HepG2 (cell line): Measurements from ENCODE around the gene RERE. TPM values are rescaled to one million over a fixed set of nuclear protein-coding genes. Genes with fewer than 3 reads are reported as not detected.

Source experiments
- ATAC-seq: fragments of 200-7000 bp; cut with Tn5 transposase; 3 replicates; pipeline ENCODE4 v1.9.1; 2020; ENCODE audit warnings: mild to moderate bottlenecking, moderate library complexity
- BruUV-seq: library from RNA; stranded (reverse); fragments of 400-500 nt; replicated peaks from 2 replicates; lab custom pipeline; 2021; lab: Mats Ljungman, UMichigan
- CTCF ChIA-PET: fragments of 300-600 bp; formaldehyde crosslinking; extraction: SDS; loops from one replicate; lab custom pipeline; 2021; ENCODE audit warnings: low total read pairs, inconsistent platforms, low intra/inter-chr PET ratio; lab: Yijun Ruan, JAX
- POLR2A ChIA-PET: fragments of 350-600 bp; sonication (Branson Sonifier 250); formaldehyde crosslinking; loops from one replicate; lab custom pipeline; 2020; ENCODE audit warnings: antibody characterized with exemption, inconsistent platforms; lab: Yijun Ruan, JAX
- DNase-seq: peaks from one replicate; pipeline ENCODE4 v3.0.0-alpha.2; 2015; ENCODE audit warnings: low spot score
- FAIRE-seq: peaks from 3 replicates; lab custom pipeline; 2011; peaks lifted over from hg19 to GRCh38; lab: Jason Lieb, UNC
- H2AFZ ChIP-seq: one replicate; pipeline ENCODE4 v1.6.1; 2011; ENCODE audit warnings: low read length, inconsistent platforms
- H3K27ac ChIP-seq: fragments of 300-600 bp; 3 replicates; pipeline ENCODE4 v1.8.0; 2011; ENCODE audit warnings: mixed run types, mild to moderate bottlenecking, mixed read lengths, low read length, inconsistent platforms; ENCODE audit not compliant: insufficient read depth; ENCODE audit errors: extremely low read length
- H3K27me3 ChIP-seq, 2 experiments: fragments of 200-600 bp in 1 of 2; 2 replicates in 1 of 2; 3 replicates in 1 of 2; pipeline versions ENCODE4 v1.6.0 to v1.8.0; 2011; ENCODE audit warnings: low read length in 2 of 2, mild to moderate bottlenecking in 2 of 2, moderate library complexity in 2 of 2, inconsistent platforms in 1 of 2; ENCODE audit not compliant: insufficient read depth in 2 of 2, control insufficient read depth in 1 of 2
- H3K36me3 ChIP-seq, 2 experiments: fragments of 200-600 bp in 1 of 2; replicated peaks in 1 of 2; 2 replicates in 1 of 2; 3 replicates in 1 of 2; pipeline versions ENCODE4 v1.5.1 to v1.8.0; 2011; ENCODE audit warnings: low read length in 2 of 2, inconsistent platforms in 1 of 2; ENCODE audit not compliant: insufficient read depth in 2 of 2, control insufficient read depth in 1 of 2
- H3K4me1 ChIP-seq: 2 replicates; pipeline ENCODE4 v1.5.1; 2012; ENCODE audit warnings: low read length, inconsistent platforms; ENCODE audit not compliant: insufficient read depth
- H3K4me2 ChIP-seq: 2 replicates; pipeline ENCODE4 v1.6.0; 2011; ENCODE audit warnings: low read depth, low read length, inconsistent platforms
- H3K4me3 ChIP-seq, 3 experiments: fragments of 200-600 bp in 1 of 3; sonication (generic), shearing (Covaris generic) in 1 of 3; replicated peaks in 1 of 3; 2 replicates each; pipeline ENCODE4 v1.5.1; 2011 to 2016; ENCODE audit warnings: low read length in 3 of 3, inconsistent platforms in 2 of 3, low read depth in 2 of 3, mild to moderate bottlenecking in 2 of 3, control low read depth in 1 of 3, mixed read lengths in 1 of 3; ENCODE audit not compliant: insufficient read depth in 1 of 3
- H3K79me2 ChIP-seq: one replicate; pipeline ENCODE4 v1.6.1; 2011; ENCODE audit warnings: low read length, inconsistent platforms; ENCODE audit not compliant: insufficient read depth
- H3K9ac ChIP-seq: 2 replicates; pipeline ENCODE4 v1.6.0; 2011; ENCODE audit warnings: mild to moderate bottlenecking, low read depth, low read length, inconsistent platforms; ENCODE audit not compliant: insufficient read depth
- H3K9me3 ChIP-seq: 2 replicates; pipeline ENCODE4 v1.5.1; 2012; ENCODE audit warnings: mild to moderate bottlenecking, low read length
- H4K20me1 ChIP-seq: 2 replicates; pipeline ENCODE4 v1.6.0; 2011; ENCODE audit warnings: inconsistent platforms, mild to moderate bottlenecking, low read length, moderate library complexity; ENCODE audit not compliant: insufficient read depth
- ATF7-NPFF ChIP-seq: sonication (generic); formaldehyde crosslinking; IDR thresholded peaks from 2 replicates; pipeline ENCODE4 v1.8.1; 2023; ENCODE audit warnings: mild to moderate bottlenecking, low read depth, missing genetic modification reagents, moderate library complexity
- GATAD1 ChIP-seq: IDR thresholded peaks from 2 replicates; pipeline ENCODE4 v1.6.1; 2016; ENCODE audit warnings: missing genetic modification reagents, missing compliant biosample characterization
- GATAD2A ChIP-seq: IDR thresholded peaks from 2 replicates; pipeline ENCODE4 v1.6.1; 2016
- HNRNPL ChIP-seq: fragments of 200-400 bp; formaldehyde crosslinking; IDR thresholded peaks from 2 replicates; pipeline ENCODE4 v1.6.1; 2017; ENCODE audit warnings: mild to moderate bottlenecking, low read depth, low read length
- IRF2 ChIP-seq: IDR thresholded peaks from 2 replicates; pipeline ENCODE4 v1.6.1; 2018; ENCODE audit warnings: missing genetic modification reagents, missing compliant biosample characterization
- KDM5B ChIP-seq: sonication (generic); formaldehyde crosslinking; IDR thresholded peaks from 2 replicates; pipeline ENCODE4 v1.4.0; 2020; ENCODE audit warnings: missing genetic modification reagents, mild to moderate bottlenecking, borderline replicate concordance
- SP4 ChIP-seq: sonication (generic); formaldehyde crosslinking; IDR thresholded peaks from 2 replicates; pipeline ENCODE4 v1.8.1; 2023; ENCODE audit warnings: mild to moderate bottlenecking, missing genetic modification reagents
- ZFP36 ChIP-seq: fragments of 150-350 bp; IDR thresholded peaks from 2 replicates; pipeline ENCODE4 v1.6.1; 2018; ENCODE audit warnings: borderline replicate concordance, low read length, low read depth; ENCODE audit not compliant: partially characterized antibody
- ZNF776 ChIP-seq: sonication (generic); formaldehyde crosslinking; IDR thresholded peaks from 2 replicates; pipeline ENCODE4 v1.4.0; 2020; ENCODE audit warnings: mild to moderate bottlenecking, missing genetic modification reagents
- ZNF792 ChIP-seq: IDR thresholded peaks from 2 replicates; pipeline ENCODE4 v1.6.1; 2016
- WGBS: methylation state at CpG from one replicate; pipeline ENCODE4 v1.1.6; 2017; ENCODE audit warnings: low lambda C conversion rate; 5-methylcytosine and 5-hydroxymethylcytosine counted together
- in situ Hi-C: cut with HindIII; loops from 2 replicates; pipeline ENCODE4 v1.10.0; 2017; ENCODE audit warnings: low pct_unique_long_range_greater_than_20kb; ENCODE audit not compliant: extremely low pct_ligation_motif_present
- intact Hi-C: fragments of 100-400 bp; cut with micrococcal nuclease; formaldehyde crosslinking; loops from one replicate; pipeline ENCODE4 v1.10.0; 2022; ENCODE audit not compliant: unreplicated experiment
- polyA plus RNA-seq, 8 experiments: library from polyadenylated mRNA; depleted of rRNA in 3 of 8; stranded (reverse) in 7 of 8; unstranded in 1 of 8; fragments of >200 nt; fragmentation: Illumina TruSeq in 4 of 8; extraction: Trizol in 4 of 8; gene quantifications; 2 replicates each; pipeline versions ENCODE4 v1.2.1 to v1.2.3, GENCODE V29; 2011 to 2016; ENCODE audit warnings: low read depth in 4 of 8, missing spikeins in 1 of 8, mixed read lengths in 1 of 8; ENCODE audit not compliant: insufficient read depth in 1 of 8
- total RNA-seq, 5 experiments: library from RNA; depleted of rRNA; stranded (reverse); fragments of >200 nt; fragmentation: Illumina TruSeq; extraction: Trizol; gene quantifications; 2 replicates each; pipeline ENCODE4 v1.2.3, GENCODE V29; 2016; ENCODE audit warnings: low read depth in 1 of 5
- TF ChIP-seq, protein P1 (sequence below), 2 experiments: fragments of 450-650 bp in 1 of 2; sonication (generic) in 1 of 2; formaldehyde crosslinking; IDR thresholded peaks; 2 replicates each; pipeline versions ENCODE4 v1.5.0 to v1.8.0; 2020 to 2022; ENCODE audit warnings: mild to moderate bottlenecking in 1 of 2, missing genetic modification reagents in 1 of 2
- TF ChIP-seq, protein P2 (sequence below): IDR thresholded peaks from 2 replicates; pipeline ENCODE4 v1.6.1; 2016
- TF ChIP-seq, protein P3 (sequence below): sonication (generic); formaldehyde crosslinking; IDR thresholded peaks from 2 replicates; pipeline ENCODE4 v1.9.0; 2022; ENCODE audit warnings: low read depth, missing genetic modification reagents
- TF ChIP-seq, protein P4 (sequence below): sonication (generic); formaldehyde crosslinking; IDR thresholded peaks from 2 replicates; pipeline ENCODE4 v1.5.1; 2020; ENCODE audit warnings: mild to moderate bottlenecking, missing genetic modification reagents, borderline replicate concordance

RERE gene
- total and polyA plus RNA-seq, 2 of the 13 experiments (the other 11 are each of a cell fraction or from before 2014, with no cell fraction given), result 18.3 to 21.9 TPM

DNA sequence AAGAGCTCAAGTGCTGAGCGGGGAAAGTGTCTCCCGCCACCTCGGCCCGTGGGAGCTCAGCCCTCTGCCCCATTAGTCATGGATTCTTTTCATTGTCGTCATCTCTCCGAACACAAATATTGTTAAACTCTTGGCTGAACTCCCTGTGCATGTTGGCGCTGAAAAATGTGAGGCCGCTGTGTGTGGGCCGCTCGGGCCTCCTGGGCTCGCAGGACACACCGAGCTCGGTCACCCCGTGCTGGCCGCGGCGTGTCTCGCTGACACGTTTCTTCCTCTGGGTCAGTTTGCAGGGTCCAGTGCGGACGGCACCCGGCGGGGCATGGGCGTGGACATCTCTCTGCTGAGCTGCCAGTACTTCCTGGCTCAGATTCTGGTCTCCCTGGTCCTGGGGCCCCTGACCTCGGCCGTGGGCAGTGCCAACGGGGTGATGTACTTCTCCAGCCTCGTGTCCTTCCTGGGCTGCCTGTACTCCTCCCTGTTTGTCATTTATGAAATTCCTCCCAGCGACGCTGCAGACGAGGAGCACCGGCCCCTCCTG lies 473.9 kb downstream of the RERE start:
- intact Hi-C loops, result no loop called here
- peak overlapping the region; percentile 85 for H3K4me2 ChIP-seq
- POLR2A ChIA-PET, result interaction anchor here (0.8 to 1.2 kb wide), 4 partner anchors 15 to 369 kb away, joined by 3 to 4 read pairs (median 3); no protein-coding TSS in a partner anchor
- TF ChIP-seq GATAD2A (peak; percentile 41; the same call in 1 of the 2 replicates), ZNF792 (CRISPR knock-in tag) (0 out of 2 replicates have a peak, but pooled peaks have one; percentile 38), ATF7-NPFF (CRISPR knock-in tag) (peak; percentile 42; the same call in 1 of the 2 replicates), IRF2 (CRISPR knock-in tag) (no peak), HNRNPL (peak; percentile 87), KDM5B (CRISPR knock-in tag) (peak; percentile 71; the same call in 1 of the 2 replicates), ZNF776 (CRISPR knock-in tag) (no peak), SP4 (CRISPR knock-in tag) (0 out of 2 replicates have a peak, but pooled peaks have one; percentile 26), ZFP36 (no peak), GATAD1 (peak; percentile 26; the same call in 1 of the 2 replicates)
- TF ChIP-seq, protein P1, sequence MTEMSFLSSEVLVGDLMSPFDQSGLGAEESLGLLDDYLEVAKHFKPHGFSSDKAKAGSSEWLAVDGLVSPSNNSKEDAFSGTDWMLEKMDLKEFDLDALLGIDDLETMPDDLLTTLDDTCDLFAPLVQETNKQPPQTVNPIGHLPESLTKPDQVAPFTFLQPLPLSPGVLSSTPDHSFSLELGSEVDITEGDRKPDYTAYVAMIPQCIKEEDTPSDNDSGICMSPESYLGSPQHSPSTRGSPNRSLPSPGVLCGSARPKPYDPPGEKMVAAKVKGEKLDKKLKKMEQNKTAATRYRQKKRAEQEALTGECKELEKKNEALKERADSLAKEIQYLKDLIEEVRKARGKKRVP (CRISPR knock-in tag; IDR thresholded peaks at IDR 0.05), result 0 out of 4 replicates have a peak, but pooled peaks of 1 of the 2 experiments have one; percentile 43
- TF ChIP-seq, protein P2, sequence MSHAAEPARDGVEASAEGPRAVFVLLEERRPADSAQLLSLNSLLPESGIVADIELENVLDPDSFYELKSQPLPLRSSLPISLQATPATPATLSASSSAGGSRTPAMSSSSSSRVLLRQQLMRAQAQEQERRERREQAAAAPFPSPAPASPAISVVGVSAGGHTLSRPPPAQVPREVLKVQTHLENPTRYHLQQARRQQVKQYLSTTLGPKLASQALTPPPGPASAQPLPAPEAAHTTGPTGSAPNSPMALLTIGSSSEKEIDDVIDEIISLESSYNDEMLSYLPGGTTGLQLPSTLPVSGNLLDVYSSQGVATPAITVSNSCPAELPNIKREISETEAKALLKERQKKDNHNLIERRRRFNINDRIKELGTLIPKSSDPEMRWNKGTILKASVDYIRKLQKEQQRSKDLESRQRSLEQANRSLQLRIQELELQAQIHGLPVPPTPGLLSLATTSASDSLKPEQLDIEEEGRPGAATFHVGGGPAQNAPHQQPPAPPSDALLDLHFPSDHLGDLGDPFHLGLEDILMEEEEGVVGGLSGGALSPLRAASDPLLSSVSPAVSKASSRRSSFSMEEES, result 0 out of 2 replicates have a peak, but pooled peaks have one; percentile 12
- TF ChIP-seq, protein P3, sequence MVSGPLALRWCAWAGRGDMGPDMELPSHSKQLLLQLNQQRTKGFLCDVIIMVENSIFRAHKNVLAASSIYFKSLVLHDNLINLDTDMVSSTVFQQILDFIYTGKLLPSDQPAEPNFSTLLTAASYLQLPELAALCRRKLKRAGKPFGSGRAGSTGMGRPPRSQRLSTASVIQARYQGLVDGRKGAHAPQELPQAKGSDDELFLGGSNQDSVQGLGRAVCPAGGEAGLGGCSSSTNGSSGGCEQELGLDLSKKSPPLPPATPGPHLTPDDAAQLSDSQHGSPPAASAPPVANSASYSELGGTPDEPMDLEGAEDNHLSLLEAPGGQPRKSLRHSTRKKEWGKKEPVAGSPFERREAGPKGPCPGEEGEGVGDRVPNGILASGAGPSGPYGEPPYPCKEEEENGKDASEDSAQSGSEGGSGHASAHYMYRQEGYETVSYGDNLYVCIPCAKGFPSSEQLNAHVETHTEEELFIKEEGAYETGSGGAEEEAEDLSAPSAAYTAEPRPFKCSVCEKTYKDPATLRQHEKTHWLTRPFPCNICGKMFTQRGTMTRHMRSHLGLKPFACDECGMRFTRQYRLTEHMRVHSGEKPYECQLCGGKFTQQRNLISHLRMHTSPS (CRISPR knock-in tag), result peak; percentile 70; the same call in 1 of the 2 replicates
- TF ChIP-seq, protein P4, sequence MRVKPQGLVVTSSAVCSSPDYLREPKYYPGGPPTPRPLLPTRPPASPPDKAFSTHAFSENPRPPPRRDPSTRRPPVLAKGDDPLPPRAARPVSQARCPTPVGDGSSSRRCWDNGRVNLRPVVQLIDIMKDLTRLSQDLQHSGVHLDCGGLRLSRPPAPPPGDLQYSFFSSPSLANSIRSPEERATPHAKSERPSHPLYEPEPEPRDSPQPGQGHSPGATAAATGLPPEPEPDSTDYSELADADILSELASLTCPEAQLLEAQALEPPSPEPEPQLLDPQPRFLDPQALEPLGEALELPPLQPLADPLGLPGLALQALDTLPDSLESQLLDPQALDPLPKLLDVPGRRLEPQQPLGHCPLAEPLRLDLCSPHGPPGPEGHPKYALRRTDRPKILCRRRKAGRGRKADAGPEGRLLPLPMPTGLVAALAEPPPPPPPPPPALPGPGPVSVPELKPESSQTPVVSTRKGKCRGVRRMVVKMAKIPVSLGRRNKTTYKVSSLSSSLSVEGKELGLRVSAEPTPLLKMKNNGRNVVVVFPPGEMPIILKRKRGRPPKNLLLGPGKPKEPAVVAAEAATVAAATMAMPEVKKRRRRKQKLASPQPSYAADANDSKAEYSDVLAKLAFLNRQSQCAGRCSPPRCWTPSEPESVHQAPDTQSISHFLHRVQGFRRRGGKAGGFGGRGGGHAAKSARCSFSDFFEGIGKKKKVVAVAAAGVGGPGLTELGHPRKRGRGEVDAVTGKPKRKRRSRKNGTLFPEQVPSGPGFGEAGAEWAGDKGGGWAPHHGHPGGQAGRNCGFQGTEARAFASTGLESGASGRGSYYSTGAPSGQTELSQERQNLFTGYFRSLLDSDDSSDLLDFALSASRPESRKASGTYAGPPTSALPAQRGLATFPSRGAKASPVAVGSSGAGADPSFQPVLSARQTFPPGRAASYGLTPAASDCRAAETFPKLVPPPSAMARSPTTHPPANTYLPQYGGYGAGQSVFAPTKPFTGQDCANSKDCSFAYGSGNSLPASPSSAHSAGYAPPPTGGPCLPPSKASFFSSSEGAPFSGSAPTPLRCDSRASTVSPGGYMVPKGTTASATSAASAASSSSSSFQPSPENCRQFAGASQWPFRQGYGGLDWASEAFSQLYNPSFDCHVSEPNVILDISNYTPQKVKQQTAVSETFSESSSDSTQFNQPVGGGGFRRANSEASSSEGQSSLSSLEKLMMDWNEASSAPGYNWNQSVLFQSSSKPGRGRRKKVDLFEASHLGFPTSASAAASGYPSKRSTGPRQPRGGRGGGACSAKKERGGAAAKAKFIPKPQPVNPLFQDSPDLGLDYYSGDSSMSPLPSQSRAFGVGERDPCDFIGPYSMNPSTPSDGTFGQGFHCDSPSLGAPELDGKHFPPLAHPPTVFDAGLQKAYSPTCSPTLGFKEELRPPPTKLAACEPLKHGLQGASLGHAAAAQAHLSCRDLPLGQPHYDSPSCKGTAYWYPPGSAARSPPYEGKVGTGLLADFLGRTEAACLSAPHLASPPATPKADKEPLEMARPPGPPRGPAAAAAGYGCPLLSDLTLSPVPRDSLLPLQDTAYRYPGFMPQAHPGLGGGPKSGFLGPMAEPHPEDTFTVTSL (CRISPR knock-in tag), result 0 out of 2 replicates have a peak, but pooled peaks have one; percentile 31

More for the DNA sequence above, 473.9 kb downstream of the RERE start:
- Histone ChIP-seq H3K4me3 (peak overlapping the region; percentile 40 to 68 (median 43); a peak in 5 of 6 replicates), H4K20me1 (no peaks in the 10 kb centered on the region), H3K36me3 (no peaks in the 10 kb centered on the region), H3K27ac (no peak overlapping the region), H3K9me3 (no peaks in the 10 kb centered on the region), H3K27me3 (peaks cover 5 to 49% of the 10 kb centered on the region in 2 experiments), H2AFZ (no peak overlapping the region), H3K79me2 (no peaks in the 10 kb centered on the region), H3K4me1 (peaks cover 47% of the 10 kb centered on the region), H3K9ac (peak overlapping the region; percentile 48)
- ATAC-seq, result peak; percentile 40
- FAIRE-seq, result no peak
- CTCF ChIA-PET, result interaction anchor here (0.6 to 2.7 kb wide), 2 partner anchors 181 to 368 kb away, joined by 3 to 12 read pairs; no protein-coding TSS in a partner anchor
- DNase-seq, result peak; percentile 67
- in situ Hi-C loops, result no loop called here
- BruUV-seq, result no TSS peak
- 0% methylated on average over 11 of the region's 32 CpGs for WGBS
